ENCODE data around the gene FSIP2.

The FSIP2 gene, protein sequence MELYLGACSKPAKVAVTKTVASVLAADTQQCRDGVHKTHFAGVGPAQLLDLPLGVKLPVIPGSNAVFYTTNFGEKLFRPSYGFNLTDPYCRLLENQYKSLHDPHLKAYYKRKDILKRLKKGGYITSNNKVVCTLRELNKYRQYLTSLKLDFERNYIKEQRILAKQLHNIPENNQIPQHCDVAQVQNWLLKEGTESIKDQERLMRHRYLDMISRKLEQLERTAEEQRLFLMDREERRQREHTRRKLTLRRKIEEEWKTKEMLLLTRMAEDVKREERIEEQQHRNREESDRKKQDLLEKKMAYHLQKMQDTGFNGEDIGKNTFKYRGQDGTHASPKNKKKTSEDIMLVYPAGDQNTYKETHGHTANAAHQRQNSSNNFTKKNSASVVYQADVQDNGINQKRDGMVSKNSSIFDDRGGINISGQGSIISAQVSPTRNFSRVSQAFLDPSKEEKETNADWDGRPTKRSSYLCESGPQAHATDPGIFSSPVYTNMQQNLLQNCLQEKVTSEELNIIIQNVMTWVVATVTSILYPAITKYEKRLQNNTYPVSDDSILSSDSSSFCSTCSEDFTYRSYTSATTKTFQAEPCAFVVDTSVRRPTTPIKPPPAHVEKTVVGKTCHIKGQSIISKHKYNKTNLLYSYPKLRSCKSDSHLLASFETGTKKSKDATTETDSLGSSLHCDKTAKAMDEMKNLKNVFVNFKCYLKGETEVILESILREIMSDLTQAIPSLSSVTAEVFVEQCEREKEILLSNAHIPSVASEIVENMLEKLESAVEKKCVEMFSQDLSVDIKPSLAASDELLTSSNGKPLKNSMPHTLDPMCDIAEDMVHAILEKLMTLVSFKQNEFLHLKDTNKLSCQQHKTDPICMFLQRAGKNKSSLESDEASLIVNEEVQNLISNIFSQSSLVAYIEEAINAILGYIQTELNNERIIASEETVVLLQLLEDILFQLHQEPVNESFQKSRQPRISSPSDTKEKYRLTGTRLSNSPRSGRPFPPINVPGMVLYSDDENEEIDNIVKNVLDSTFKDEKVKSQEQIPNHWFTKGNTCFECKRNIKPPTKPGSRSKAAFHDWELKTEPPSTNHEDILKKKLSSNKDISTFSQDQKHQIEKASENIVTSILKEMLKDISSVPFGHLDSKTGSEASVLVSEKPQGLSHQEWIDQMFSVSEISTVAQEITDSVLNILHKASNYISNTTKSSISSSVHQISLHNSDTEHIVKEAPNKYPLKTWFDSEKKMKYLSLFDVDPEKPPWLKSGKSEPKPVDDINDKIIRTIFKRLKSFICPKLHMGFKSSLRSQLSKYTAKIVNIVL (N-terminal part only)

DNA sequence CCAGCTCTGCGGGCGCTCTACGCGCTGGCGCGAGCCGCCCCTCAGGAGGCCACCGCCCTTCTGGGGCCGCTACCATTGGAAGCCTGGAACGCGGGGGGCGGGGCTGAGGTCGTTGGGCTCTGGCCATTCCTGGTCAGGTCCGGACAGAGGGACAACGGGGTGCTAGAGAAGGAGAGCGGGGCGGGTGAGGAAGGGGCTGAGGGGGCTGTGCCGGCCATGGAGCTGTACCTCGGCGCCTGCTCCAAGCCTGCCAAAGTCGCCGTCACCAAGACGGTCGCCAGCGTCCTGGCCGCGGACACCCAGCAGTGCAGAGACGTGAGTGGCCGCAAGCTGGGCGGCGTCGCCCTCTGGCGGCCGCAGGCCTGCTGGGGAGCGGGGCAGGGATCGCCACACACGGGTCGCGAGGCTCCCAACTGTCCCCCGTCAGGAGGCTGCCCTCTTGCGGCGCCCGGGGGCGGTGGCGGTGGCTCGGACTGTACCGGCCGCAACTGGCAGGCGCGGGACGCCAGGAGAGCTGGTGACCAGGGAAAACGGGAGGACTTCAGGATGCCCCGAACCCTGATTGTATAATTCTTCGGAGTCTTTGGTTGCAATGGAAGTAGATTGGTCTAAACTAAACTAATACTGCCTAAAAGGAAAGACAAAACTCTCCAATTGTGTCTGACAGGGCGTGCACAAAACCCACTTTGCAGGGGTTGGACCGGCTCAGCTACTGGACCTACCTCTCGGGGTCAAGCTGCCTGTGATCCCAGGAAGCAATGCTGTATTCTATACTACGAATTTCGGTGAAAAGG lies at the start of gene FSIP2:
TSS of gene FSIP2 (plus strand) at position 126 of the 794 bp plus-strand sequence. CDS start at position 217, 91 bp downstream.
- DNase-seq (ENCODE audit: low read depth), result no peak

DNA sequence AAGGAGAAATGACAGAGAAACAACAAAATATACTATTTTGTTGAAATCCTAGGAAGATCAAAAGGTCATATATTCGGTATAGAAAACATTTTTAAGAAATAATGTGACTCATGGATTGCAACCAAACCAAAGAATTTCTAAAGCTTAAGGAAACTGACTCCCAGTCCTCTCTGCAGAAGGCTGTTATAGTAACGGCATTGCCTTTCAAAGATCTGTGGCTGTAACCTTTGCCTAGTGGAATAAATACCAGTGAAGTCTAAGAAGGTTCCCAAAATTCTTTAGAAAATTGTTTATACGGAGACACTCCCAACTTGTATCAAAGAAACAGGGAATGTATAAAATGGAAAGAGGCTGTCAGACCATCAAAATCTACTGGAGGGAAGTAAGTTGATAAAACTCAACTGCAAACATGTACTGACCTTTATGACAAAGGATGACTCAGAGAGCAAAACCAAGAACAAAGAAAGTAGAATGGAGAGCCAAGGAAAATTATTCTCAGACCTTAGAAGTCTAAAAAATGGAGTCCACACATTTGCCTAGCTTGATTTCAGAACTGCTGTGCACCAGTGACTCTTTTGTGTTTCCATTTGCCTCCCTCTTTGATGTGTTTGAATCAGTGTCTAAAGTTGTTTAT lies 48.6 kb upstream of the FSIP2 start:
- no peak for DNase-seq (ENCODE audit: low read depth)

DNA sequence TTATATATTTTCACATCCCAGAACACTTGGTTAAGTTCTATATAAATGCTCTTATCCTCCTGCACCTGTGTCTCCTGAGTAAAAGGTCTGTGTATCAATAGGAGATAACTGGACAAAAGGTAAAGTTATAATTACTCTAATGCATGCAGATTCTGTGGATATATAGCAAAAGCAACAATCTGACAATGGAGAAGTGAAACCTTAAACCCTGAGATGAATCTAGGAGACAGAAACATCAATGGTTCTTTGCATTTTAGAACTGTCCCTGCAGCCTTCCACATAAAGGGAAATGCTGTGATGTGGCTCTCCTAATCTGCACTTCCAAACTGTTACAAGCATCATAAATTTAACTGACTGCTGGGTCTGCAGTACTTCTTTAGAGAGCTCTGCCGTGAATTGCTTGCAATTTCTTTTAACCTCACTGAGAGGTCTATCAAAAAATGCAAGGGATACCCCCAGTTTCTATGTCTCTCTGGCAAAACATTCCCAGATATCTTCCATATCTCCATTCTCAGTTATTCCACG lies 42.8 kb upstream of the FSIP2 start:
- no peak for DNase-seq (ENCODE audit: low read depth)

GRCh38 chr2:185700883-185701282 lies 37.7 kb upstream of the FSIP2 start:
- DNase-seq (ENCODE audit: low read depth), result no peak

GRCh38 chr2:185734658-185735057 lies 3.9 kb upstream of the FSIP2 start:
- DNase-seq (ENCODE audit: low read depth), result no peak

GRCh38 chr2:185736210-185736609 lies 2.4 kb upstream of the FSIP2 start:
- no peak for DNase-seq (ENCODE audit: low read depth)

DNA sequence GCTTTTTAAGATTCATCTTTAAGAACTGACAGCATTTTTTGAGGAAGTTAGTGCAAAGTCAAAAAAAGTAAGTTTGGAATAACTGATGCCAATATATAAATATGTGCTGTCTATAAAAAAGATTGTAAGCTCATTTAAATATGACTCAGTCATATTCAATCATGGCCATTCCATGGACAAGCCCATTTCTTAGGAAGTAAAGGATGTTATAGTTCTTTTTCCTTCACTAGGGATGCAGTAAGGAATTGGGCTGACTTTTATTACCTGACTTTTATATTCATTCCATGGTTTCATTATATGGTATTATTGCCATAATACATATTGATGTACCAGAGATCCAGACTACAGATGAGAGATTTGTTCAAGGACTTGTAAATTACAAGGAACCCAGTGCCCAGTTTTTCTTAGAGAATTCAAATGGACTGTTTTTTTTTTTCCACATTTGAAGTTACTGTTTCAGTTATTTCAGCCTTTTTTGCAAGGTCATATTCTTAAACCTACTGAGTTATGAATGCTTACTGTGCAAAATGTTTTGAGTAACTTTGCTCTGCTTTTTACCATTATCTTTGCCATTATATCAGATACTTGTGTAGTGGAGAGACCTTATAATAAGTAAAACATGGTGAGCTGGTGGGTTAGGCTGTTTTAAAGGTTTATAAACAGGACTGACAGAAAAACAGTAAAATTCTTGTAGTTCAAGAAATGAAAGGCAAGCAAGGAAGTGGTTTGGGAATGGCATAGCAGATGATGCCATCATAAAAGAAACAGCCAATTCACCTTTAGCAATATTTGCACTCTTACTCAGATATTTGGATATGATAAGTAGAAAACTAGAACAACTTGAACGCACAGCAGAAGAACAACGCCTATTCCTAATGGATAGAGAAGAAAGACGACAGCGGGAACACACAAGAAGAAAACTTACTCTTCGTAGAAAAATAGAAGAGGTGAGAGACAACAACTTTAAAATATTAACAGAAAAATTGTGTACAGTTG lies 7.6 kb downstream of the FSIP2 start:
- DNase-seq (ENCODE audit: low read depth), result no peak

- DNase-seq (ENCODE audit: low read depth), result no peak
Observed at GRCh38 chr2:185757356-185757755, 18.8 kb downstream of the FSIP2 start.

- no peak for DNase-seq (ENCODE audit: low read depth)
Observed at GRCh38 chr2:185771396-185771795, 32.8 kb downstream of the FSIP2 start.

GRCh38 chr2:185780890-185781289 lies 42.3 kb downstream of the FSIP2 start:
- no peak for DNase-seq (ENCODE audit: low read depth)

- no peak for DNase-seq (ENCODE audit: low read depth)
Observed at GRCh38 chr2:185782223-185782769, 43.7 kb downstream of the FSIP2 start.

DNA sequence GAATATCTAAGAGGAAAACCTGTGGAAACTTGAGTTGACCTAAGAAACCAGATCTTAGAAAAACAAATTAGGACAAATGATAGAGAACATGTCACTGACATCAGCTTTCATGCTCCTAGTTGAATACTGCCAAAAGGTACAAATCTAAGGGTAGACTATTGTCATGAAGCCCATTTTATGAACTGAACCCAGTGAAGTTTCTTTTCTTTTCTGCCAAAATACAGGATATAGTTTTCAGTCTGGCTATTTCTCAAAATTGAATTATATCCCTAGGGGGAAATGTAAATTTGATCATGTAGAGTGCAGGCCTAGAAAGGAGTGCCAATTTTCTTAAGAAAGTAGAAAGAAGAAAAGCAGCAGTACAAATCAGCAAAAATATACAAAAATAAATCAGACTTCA lies 46.6 kb downstream of the FSIP2 start:
- DNase-seq (ENCODE audit: low read depth), result no peak

GRCh38 chr2:185785851-185786473 lies 47.4 kb downstream of the FSIP2 start:
- no peak for DNase-seq (ENCODE audit: low read depth)

DNA sequence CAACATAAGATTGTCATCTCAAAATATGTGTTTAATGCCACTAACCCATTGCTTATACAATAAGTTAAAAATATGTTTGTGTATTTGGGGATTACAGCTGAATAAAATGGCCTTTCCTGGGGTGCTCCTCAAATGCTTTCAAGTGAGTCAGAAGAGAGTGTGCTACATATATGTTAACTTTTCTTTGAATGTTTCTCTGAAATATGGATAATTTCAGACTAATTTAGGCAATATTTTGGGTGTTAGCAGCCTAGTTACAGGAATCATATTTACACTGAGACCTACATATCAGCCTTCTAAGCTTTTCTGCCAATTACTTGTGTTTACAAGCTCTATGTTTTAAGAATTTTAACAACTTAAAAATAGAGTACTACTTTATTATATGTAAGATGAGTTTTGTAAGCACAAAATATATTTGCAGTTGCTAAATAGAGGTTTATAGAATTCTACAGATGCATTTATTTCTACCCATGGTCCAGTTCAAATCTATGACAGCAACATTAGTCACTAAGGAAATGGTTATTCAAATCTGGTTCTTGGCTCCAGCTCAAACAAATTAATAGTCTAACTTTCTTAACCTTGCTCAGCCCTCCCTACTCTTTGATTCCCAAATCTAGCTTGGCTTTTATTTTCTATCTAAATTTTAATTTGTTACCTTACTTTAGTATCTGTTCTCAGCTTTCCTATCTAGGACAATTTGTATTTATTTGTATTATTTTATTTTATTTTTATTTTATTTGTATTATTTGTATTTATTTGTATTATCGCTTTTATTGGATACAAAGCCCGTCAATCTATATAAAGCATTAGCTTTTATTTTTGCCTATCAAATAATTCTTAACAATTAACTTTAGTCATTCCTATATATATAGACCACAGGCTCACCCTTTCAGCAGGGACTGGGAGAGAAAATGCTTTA lies 48.9 kb downstream of the FSIP2 start:
- no peak for DNase-seq (ENCODE audit: low read depth)

DNA sequence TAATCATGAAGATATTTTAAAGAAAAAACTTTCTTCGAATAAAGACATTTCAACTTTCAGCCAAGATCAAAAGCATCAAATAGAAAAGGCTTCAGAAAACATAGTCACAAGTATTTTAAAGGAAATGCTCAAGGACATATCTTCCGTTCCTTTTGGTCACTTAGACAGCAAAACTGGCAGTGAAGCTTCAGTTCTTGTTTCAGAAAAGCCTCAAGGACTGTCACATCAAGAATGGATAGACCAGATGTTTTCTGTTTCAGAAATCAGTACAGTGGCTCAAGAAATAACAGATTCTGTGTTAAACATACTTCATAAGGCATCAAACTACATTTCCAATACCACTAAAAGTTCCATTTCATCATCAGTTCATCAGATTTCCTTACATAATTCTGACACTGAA lies 51.8 kb downstream of the FSIP2 start:
- DNase-seq (ENCODE audit: low read depth), result no peak

- no peak for DNase-seq (ENCODE audit: low read depth)
Observed at GRCh38 chr2:185793532-185794345, 55.1 kb downstream of the FSIP2 start.

- DNase-seq (ENCODE audit: low read depth), result no peak
Observed at GRCh38 chr2:185796758-185797157, 58.2 kb downstream of the FSIP2 start.
